SK-N-SH (cell line): ENCODE data around the gene ATP2B3. TPM values are rescaled to one million over a fixed set of nuclear protein-coding genes. Genes with fewer than 3 reads are reported as not detected.

Experiments
- CTCF ChIA-PET: fragments of 300-600, 350-600 bp; formaldehyde crosslinking; extraction: SDS; loops from one replicate; lab custom pipeline; 2021; lab: Yijun Ruan, JAX
- POLR2A ChIA-PET: fragments of 350-600 bp; sonication (Branson Sonifier 250); formaldehyde crosslinking; extraction: SDS; loops from one replicate; lab custom pipeline; 2020; ENCODE audit warnings: antibody characterized with exemption, inconsistent platforms; lab: Yijun Ruan, JAX
- DNase-seq: peaks from one replicate; pipeline ENCODE4 v3.0.0; 2012
- H2AFZ ChIP-seq: fragments of 200-600 bp; sonication (generic); 2 replicates; pipeline ENCODE4 v1.8.1; 2016; ENCODE audit warnings: antibody characterized with exemption, mild to moderate bottlenecking, low read depth
- H3F3A ChIP-seq: fragments of 200-600 bp; sonication (generic); replicated peaks from 2 replicates; pipeline ENCODE3; 2016; ENCODE audit warnings: antibody characterized with exemption, mild to moderate bottlenecking; ENCODE audit not compliant: insufficient read depth
- H3K27ac ChIP-seq, 2 experiments: fragments of 200-500 bp in 1 of 2; fragments of 200-600 bp in 1 of 2; sonication (Bioruptor generic) in 1 of 2; sonication (generic), shearing (Covaris generic) in 1 of 2; 2 replicates each; pipeline versions ENCODE4 v1.5.1 to v1.6.1; 2014 to 2016; ENCODE audit warnings: low read depth in 2 of 2, inconsistent platforms in 1 of 2, low read length in 1 of 2, mild to moderate bottlenecking in 1 of 2, mixed read lengths in 1 of 2
- H3K27me3 ChIP-seq: fragments of 200-600 bp; sonication (generic), shearing (Covaris generic); 2 replicates; pipeline ENCODE4 v1.6.1; 2016; ENCODE audit warnings: mixed run types; ENCODE audit not compliant: insufficient read depth
- H3K36me3 ChIP-seq, 2 experiments: fragments of 200-500 bp in 1 of 2; fragments of 200-600 bp in 1 of 2; sonication (Bioruptor generic) in 1 of 2; sonication (generic) in 1 of 2; replicated peaks in 1 of 2; 2 replicates each; pipeline versions ENCODE3 to v1.5.1; 2014 to 2016; ENCODE audit warnings: low read length in 1 of 2, mild to moderate bottlenecking in 1 of 2; ENCODE audit not compliant: insufficient read depth in 2 of 2, control insufficient read depth in 1 of 2
- H3K4me1 ChIP-seq, 2 experiments: fragments of 200-500 bp in 1 of 2; fragments of 200-600 bp in 1 of 2; sonication (Bioruptor generic) in 1 of 2; sonication (generic), shearing (Covaris generic) in 1 of 2; 2 replicates each; pipeline versions ENCODE4 v1.5.1 to v1.6.1; 2014 to 2016; ENCODE audit warnings: low read depth in 1 of 2, low read length in 1 of 2, mixed run types in 1 of 2; ENCODE audit not compliant: insufficient read depth in 2 of 2, control insufficient read depth in 1 of 2
- H3K4me2 ChIP-seq: fragments of 200-600 bp; sonication (generic), shearing (Covaris generic); 2 replicates; pipeline ENCODE4 v1.6.1; 2017; ENCODE audit warnings: mixed run types
- H3K4me3 ChIP-seq, 2 experiments: fragments of 200-500 bp in 1 of 2; fragments of 200-600 bp in 1 of 2; sonication (Bioruptor generic) in 1 of 2; sonication (generic), shearing (Covaris generic) in 1 of 2; 2 replicates each; pipeline versions ENCODE4 v1.5.1 to v1.8.1; 2014 to 2016; ENCODE audit warnings: low read depth in 2 of 2, inconsistent platforms in 1 of 2, low read length in 1 of 2, mild to moderate bottlenecking in 1 of 2, mixed read lengths in 1 of 2, moderate library complexity in 1 of 2
- H3K79me2 ChIP-seq: fragments of 200-600 bp; sonication (generic); 2 replicates; pipeline ENCODE4 v1.8.1; 2017; ENCODE audit warnings: mild to moderate bottlenecking; ENCODE audit not compliant: insufficient read depth
- H3K9ac ChIP-seq: fragments of 200-600 bp; sonication (generic); 2 replicates; pipeline ENCODE4 v1.6.1; 2017; ENCODE audit warnings: mixed run types
- H3K9me2 ChIP-seq: fragments of 200-600 bp; sonication (generic); 2 replicates; pipeline ENCODE4 v1.6.1; 2017; ENCODE audit warnings: mixed run types
- H3K9me3 ChIP-seq: fragments of 200-600 bp; sonication (generic); 2 replicates; pipeline ENCODE4 v1.6.1; 2017; ENCODE audit warnings: mixed run types, mild to moderate bottlenecking, moderate library complexity
- H4K20me1 ChIP-seq: fragments of 200-600 bp; sonication (generic); 2 replicates; pipeline ENCODE4 v1.6.1; 2017; ENCODE audit warnings: mild to moderate bottlenecking, mixed run types; ENCODE audit not compliant: insufficient read depth
- EP300 ChIP-seq, 2 experiments: IDR thresholded peaks; 2 replicates each; pipeline versions ENCODE4 v1.4.0 to v1.6.1; 2012; ENCODE audit warnings: borderline replicate concordance in 1 of 2, low read depth in 1 of 2, low read length in 1 of 2
- FOXJ3 ChIP-seq: sonication (generic); formaldehyde crosslinking; IDR thresholded peaks from 2 replicates; pipeline ENCODE4 v1.5.1; 2020; ENCODE audit warnings: mild to moderate bottlenecking, missing genetic modification reagents
- JUND ChIP-seq: IDR thresholded peaks from 2 replicates; pipeline ENCODE4 v1.4.0; 2012
- NRF1 ChIP-seq: IDR thresholded peaks from 2 replicates; pipeline ENCODE4 v1.6.1; 2012; ENCODE audit warnings: low read depth, mild to moderate bottlenecking, low read length
- RCOR1 ChIP-seq: fragments of 150-350 bp; IDR thresholded peaks from 2 replicates; pipeline ENCODE4 v1.6.1; 2017; ENCODE audit warnings: antibody characterized with exemption, low read length
- RFX5 ChIP-seq: IDR thresholded peaks from 2 replicates; pipeline ENCODE4 v1.6.1; 2012; ENCODE audit warnings: mild to moderate bottlenecking, improper control_type of control experiment, low read length
- WGBS: methylation state at CpG from one replicate; pipeline ENCODE4 v1.1.6; 2017; ENCODE audit warnings: low lambda C conversion rate; 5-methylcytosine and 5-hydroxymethylcytosine counted together
- polyA plus RNA-seq, 3 experiments: library from polyadenylated mRNA; depleted of rRNA; stranded (reverse); fragments of >200 nt; gene quantifications; 2 replicates each; pipeline ENCODE4 v1.2.3, GENCODE V29; 2012
- TF ChIP-seq, protein P1 (sequence below): IDR thresholded peaks from 2 replicates; pipeline ENCODE4 v1.4.0; 2012; ENCODE audit warnings: low read depth, borderline replicate concordance
- TF ChIP-seq, protein P2 (sequence below): IDR thresholded peaks from 2 replicates; pipeline ENCODE4 v1.4.0; 2012; ENCODE audit warnings: low read depth, borderline replicate concordance
- TF ChIP-seq, protein P3 (sequence below): fragments of 150-350 bp; IDR thresholded peaks from 2 replicates; pipeline ENCODE4 v1.6.1; 2016; ENCODE audit warnings: mild to moderate bottlenecking, low read depth, low read length
- TF ChIP-seq, protein P4 (sequence below): IDR thresholded peaks from 2 replicates; pipeline ENCODE4 v1.6.1; 2012; ENCODE audit warnings: mild to moderate bottlenecking, low read depth, low read length, moderate library complexity

ATP2B3 gene
- polyA plus RNA-seq, 1 of the 3 experiments (the other 2 are of a cell fraction), result 0.16 TPM

DNA sequence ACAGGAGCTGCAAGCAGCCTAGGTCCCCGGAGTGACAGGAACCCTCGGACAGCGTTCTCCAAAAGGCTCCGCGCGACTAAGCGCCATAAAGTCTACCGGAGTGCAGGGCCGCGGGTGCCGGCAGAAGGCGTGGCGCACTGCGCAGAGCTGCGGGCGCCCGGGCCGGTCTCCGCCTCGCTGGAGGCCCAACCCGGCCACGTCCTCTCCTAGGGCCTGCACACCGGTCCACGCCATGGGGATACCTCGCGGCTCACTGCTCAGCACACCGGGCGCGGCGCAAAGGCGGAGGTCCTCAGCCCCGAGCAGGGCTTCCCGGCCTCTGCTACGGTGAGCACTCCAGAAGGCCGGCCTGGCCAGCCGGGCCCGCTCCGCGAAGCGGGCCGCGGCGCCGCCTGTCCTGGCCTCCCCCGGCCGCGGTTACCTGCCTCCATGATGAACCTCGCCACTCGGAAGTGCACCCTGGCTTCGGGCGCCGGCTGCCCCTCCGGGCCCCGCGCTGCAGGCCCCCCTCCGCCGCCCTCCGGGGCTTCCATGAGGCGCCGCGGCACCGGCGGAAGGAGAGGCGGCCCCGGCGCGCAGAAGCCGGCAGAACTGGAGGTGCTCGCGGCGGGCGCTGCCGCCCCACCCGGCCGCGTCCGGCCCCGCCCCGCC, 81.2 kb downstream of the ATP2B3 start, which contains the start of gene CCNQ (continued):
- TF ChIP-seq, protein P1, sequence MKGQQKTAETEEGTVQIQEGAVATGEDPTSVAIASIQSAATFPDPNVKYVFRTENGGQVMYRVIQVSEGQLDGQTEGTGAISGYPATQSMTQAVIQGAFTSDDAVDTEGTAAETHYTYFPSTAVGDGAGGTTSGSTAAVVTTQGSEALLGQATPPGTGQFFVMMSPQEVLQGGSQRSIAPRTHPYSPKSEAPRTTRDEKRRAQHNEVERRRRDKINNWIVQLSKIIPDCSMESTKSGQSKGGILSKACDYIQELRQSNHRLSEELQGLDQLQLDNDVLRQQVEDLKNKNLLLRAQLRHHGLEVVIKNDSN, result no peak
- TF ChIP-seq EP300 (IDR thresholded peaks at IDR 0.05; ENCODE audit: borderline replicate concordance in 1 of 2, low read depth in 1 of 2, low read length in 1 of 2) (no peak), FOXJ3 (no peak)

DNA sequence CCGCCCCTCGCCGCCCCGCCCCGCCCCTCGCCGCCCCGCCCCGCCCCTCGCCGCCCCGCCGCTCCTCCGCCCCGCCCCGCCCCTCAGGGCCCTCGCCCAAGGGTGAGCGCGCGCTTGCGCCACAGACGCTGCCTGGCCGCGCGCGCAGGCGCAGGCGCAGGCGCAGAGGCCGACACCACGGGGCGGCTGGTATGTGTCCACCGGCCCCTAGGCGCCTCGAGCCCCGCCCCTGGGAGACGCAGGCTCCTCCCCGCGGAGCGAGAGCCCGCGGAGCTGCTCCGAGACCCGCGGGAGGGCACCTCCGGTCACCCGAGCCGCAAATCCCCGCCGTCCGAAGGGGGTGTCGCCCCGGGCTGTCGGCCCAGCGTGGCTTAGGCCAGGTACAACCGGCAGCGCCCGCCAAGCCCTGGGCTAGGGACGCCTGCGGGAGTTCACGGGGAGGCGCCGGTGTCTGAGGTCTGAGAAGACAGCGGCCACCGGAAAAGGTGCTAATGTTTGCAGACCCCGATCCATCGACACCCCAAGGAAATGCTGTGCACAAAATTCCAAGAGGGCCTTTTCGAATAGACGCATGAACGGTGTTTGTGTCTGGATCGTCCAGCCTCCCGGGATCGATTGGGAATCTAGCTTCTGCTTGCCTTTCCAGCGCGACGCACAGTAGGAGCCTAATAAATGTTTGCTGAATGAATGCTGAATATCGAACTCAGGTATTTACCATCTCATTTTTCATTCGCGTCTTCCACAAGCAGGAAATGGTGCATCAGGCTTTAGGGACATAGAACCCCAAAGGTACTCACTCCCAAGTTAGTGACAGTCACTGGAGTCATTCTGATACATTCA, 82.0 kb downstream of the ATP2B3 start:
- Histone ChIP-seq H3K4me2 (peak overlapping the region; percentile 77), H3F3A (no peaks in the 10 kb centered on the region), H3K4me1 (peaks cover 0 to 9% of the 10 kb centered on the region in 2 experiments; a peak in 1 of 4 replicates), H4K20me1 (peaks cover 22% of the 10 kb centered on the region; the same call in 1 of the 2 replicates), H3K27me3 (peaks cover 19% of the 10 kb centered on the region), H3K36me3 (no peaks in the 10 kb centered on the region), H3K27ac (peak overlapping the region in 1 of 2 experiments; percentile 16; a peak in 1 of 4 replicates), H3K79me2 (peaks cover 29% of the 10 kb centered on the region; the same call in 1 of the 2 replicates), H3K9ac (peak overlapping the region; percentile 67), H3K9me3 (no peaks in the 10 kb centered on the region), H2AFZ (0 out of 2 replicates have a peak overlapping the region, but pooled peaks have one; percentile 74), H3K9me2 (no peaks in the 10 kb centered on the region), H3K4me3 (peak overlapping the region; percentile 63 to 69)
- CTCF ChIA-PET, result interaction anchor here (0.9 to 4.6 kb wide), 6 partner anchors 11 to 109 kb away, joined by 3 to 35 read pairs (median 7); no protein-coding TSS in a partner anchor
- WGBS, result 15% methylated on average over 24 of the region's 79 CpGs
- TF ChIP-seq NRF1 (peak; percentile 91), JUND (no peak)
- peak; percentile 95 for DNase-seq
- POLR2A ChIA-PET, result interaction anchor here (1.2 kb wide), 1 partner anchor 31 kb away, joined by 3 read pairs; no protein-coding TSS in a partner anchor

DNA sequence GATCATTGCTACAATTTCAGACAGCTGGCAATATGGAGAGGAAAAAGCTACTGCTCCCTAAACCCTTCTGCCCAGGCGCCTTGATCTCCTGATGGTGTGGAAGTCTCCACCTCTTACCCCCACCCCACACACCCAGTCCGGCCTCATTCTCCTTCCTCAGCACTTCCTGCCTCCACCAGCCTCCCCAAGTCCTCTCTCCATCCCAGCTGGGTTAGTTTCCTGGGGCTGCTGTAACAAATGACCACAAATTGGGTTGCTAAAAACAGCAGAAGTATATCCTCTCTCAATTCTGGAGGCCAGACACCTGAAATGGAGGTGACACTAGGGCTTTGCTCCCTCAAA, 82.6 kb downstream of the ATP2B3 start:
- H3K9me2 ChIP-seq, result no peaks in the 10 kb centered on the region
- H3K4me3 ChIP-seq, result peak overlapping the region; percentile 63 to 69
- H3K9me3 ChIP-seq, result no peaks in the 10 kb centered on the region
- H3K27ac ChIP-seq, result no peak overlapping the region
- H3K36me3 ChIP-seq, result no peaks in the 10 kb centered on the region
- H3K4me2 ChIP-seq, result peak overlapping the region; percentile 77
- ChIA-PET CTCF (interaction anchor here (0.9 to 4.6 kb wide), 6 partner anchors 10 to 108 kb away, joined by 3 to 35 read pairs (median 7); no protein-coding TSS in a partner anchor), POLR2A (interaction anchor here (1.2 kb wide), 1 partner anchor 32 kb away, joined by 3 read pairs; no protein-coding TSS in a partner anchor)
- peaks cover 22% of the 10 kb centered on the region; the same call in 1 of the 2 replicates for H4K20me1 ChIP-seq
- WGBS, result 50% methylated on average over 2 of the region's 2 CpGs
- H3K27me3 ChIP-seq, result peaks cover 13% of the 10 kb centered on the region; the same call in 1 of the 2 replicates
- DNase-seq, result no peak
- H3K4me1 ChIP-seq, result peaks cover 0 to 9% of the 10 kb centered on the region in 2 experiments; a peak in 1 of 4 replicates
- H3K9ac ChIP-seq, result peak overlapping the region; percentile 67
- H3K79me2 ChIP-seq, result peaks cover 29% of the 10 kb centered on the region; the same call in 1 of the 2 replicates
- H2AFZ ChIP-seq, result no peak overlapping the region
- TF ChIP-seq FOXJ3, result no peak
- TF ChIP-seq, protein P2, sequence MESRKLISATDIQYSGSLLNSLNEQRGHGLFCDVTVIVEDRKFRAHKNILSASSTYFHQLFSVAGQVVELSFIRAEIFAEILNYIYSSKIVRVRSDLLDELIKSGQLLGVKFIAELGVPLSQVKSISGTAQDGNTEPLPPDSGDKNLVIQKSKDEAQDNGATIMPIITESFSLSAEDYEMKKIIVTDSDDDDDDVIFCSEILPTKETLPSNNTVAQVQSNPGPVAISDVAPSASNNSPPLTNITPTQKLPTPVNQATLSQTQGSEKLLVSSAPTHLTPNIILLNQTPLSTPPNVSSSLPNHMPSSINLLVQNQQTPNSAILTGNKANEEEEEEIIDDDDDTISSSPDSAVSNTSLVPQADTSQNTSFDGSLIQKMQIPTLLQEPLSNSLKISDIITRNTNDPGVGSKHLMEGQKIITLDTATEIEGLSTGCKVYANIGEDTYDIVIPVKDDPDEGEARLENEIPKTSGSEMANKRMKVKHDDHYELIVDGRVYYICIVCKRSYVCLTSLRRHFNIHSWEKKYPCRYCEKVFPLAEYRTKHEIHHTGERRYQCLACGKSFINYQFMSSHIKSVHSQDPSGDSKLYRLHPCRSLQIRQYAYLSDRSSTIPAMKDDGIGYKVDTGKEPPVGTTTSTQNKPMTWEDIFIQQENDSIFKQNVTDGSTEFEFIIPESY, result no peak
- no peak for TF ChIP-seq RCOR1
- TF ChIP-seq, protein P3, sequence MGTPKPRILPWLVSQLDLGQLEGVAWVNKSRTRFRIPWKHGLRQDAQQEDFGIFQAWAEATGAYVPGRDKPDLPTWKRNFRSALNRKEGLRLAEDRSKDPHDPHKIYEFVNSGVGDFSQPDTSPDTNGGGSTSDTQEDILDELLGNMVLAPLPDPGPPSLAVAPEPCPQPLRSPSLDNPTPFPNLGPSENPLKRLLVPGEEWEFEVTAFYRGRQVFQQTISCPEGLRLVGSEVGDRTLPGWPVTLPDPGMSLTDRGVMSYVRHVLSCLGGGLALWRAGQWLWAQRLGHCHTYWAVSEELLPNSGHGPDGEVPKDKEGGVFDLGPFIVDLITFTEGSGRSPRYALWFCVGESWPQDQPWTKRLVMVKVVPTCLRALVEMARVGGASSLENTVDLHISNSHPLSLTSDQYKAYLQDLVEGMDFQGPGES, result no peak
- TF ChIP-seq, protein P4, sequence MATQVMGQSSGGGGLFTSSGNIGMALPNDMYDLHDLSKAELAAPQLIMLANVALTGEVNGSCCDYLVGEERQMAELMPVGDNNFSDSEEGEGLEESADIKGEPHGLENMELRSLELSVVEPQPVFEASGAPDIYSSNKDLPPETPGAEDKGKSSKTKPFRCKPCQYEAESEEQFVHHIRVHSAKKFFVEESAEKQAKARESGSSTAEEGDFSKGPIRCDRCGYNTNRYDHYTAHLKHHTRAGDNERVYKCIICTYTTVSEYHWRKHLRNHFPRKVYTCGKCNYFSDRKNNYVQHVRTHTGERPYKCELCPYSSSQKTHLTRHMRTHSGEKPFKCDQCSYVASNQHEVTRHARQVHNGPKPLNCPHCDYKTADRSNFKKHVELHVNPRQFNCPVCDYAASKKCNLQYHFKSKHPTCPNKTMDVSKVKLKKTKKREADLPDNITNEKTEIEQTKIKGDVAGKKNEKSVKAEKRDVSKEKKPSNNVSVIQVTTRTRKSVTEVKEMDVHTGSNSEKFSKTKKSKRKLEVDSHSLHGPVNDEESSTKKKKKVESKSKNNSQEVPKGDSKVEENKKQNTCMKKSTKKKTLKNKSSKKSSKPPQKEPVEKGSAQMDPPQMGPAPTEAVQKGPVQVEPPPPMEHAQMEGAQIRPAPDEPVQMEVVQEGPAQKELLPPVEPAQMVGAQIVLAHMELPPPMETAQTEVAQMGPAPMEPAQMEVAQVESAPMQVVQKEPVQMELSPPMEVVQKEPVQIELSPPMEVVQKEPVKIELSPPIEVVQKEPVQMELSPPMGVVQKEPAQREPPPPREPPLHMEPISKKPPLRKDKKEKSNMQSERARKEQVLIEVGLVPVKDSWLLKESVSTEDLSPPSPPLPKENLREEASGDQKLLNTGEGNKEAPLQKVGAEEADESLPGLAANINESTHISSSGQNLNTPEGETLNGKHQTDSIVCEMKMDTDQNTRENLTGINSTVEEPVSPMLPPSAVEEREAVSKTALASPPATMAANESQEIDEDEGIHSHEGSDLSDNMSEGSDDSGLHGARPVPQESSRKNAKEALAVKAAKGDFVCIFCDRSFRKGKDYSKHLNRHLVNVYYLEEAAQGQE, result no peak
- TF ChIP-seq NRF1, result no peak
- no peak for TF ChIP-seq JUND
- TF ChIP-seq EP300 (IDR thresholded peaks at IDR 0.05; ENCODE audit: borderline replicate concordance in 1 of 2, low read depth in 1 of 2, low read length in 1 of 2), result no peak
- TF ChIP-seq RFX5, result no peak
- TF ChIP-seq, protein P1, result no peak
- no peaks in the 10 kb centered on the region for H3F3A ChIP-seq
